ENCODE results near the gene SAA2.

DNA sequence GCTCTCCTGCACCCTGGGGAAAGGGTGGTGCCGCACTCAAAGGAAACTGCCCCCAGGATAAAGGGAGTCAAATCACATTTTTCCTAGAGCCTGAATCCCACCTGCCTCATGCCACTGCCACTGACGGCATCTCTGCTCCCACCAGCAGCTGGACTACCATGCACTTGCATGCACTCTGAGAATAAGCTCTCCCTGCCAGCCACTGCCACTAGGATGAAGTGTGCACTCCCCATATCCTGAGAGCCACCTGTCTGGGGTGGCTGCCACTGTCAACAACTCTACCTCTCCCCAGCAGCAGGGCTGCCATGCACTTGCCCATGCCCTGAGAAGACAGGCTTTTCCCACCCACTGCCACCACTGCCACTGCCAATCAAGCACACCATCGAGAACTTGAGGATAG is 44.2 kb downstream of the SAA2 start:
- TF ChIP-seq, protein P1, sequence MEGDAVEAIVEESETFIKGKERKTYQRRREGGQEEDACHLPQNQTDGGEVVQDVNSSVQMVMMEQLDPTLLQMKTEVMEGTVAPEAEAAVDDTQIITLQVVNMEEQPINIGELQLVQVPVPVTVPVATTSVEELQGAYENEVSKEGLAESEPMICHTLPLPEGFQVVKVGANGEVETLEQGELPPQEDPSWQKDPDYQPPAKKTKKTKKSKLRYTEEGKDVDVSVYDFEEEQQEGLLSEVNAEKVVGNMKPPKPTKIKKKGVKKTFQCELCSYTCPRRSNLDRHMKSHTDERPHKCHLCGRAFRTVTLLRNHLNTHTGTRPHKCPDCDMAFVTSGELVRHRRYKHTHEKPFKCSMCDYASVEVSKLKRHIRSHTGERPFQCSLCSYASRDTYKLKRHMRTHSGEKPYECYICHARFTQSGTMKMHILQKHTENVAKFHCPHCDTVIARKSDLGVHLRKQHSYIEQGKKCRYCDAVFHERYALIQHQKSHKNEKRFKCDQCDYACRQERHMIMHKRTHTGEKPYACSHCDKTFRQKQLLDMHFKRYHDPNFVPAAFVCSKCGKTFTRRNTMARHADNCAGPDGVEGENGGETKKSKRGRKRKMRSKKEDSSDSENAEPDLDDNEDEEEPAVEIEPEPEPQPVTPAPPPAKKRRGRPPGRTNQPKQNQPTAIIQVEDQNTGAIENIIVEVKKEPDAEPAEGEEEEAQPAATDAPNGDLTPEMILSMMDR (conservative IDR thresholded peaks at IDR 0.05; ENCODE audit: low read depth, low read length), result no peak
- TF ChIP-seq BHLHE40 (IDR thresholded peaks at IDR 0.05; ENCODE audit: low read depth, low read length), result no peak
- TF ChIP-seq RFX5 (IDR thresholded peaks at IDR 0.05; ENCODE audit: low read depth, low read length), result no peak
- TF ChIP-seq RAD21 (IDR thresholded peaks at IDR 0.05; ENCODE audit: low read length), result no peak
- no peak for TF ChIP-seq POLR2A (IDR thresholded peaks at IDR 0.05; ENCODE audit: low read depth, low read length)
- no peak for TF ChIP-seq NFE2L2 (IDR thresholded peaks at IDR 0.05; ENCODE audit: low read depth, low read length)
- TF ChIP-seq MAZ (IDR thresholded peaks at IDR 0.05; ENCODE audit: borderline replicate concordance, low read depth, low read length), result no peak
- TF ChIP-seq, protein P2, sequence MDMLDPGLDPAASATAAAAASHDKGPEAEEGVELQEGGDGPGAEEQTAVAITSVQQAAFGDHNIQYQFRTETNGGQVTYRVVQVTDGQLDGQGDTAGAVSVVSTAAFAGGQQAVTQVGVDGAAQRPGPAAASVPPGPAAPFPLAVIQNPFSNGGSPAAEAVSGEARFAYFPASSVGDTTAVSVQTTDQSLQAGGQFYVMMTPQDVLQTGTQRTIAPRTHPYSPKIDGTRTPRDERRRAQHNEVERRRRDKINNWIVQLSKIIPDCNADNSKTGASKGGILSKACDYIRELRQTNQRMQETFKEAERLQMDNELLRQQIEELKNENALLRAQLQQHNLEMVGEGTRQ (IDR thresholded peaks at IDR 0.05; ENCODE audit: low read depth, low read length), result no peak
- TF ChIP-seq RCOR1 (IDR thresholded peaks at IDR 0.05; ENCODE audit: insufficient replicate concordance, low read length), result no peak

Data from IMR-90 (cell line).